Kasumi-1 (cell line): ENCODE measurements around the gene FTH1.

ENCODE experiments used
- DNase-seq, 2 experiments: peaks; one replicate each; lab custom pipeline; 2025; lab: John Stamatoyannopoulos, UW

The FTH1 gene

DNA sequence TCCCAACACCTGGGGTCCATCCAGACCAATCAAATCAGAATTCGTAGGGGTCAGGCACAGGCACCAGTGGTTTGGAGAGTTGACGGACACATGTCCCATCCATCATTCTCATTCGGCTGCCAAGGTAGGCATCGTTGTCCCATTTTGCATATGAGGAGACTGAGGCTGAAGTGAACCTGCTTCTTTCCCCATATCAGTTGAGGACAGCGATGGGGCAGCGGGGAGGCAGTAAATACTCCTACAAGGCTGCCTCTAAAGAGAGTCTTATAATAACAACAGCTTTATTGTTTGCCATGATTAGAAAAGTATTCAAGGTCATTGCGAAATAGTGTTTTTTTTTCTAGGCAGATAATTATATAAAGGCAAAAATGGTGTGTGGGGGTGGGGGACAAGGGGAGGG is 18.9 kb downstream of the FTH1 start:
- no peak for DNase-seq

DNA sequence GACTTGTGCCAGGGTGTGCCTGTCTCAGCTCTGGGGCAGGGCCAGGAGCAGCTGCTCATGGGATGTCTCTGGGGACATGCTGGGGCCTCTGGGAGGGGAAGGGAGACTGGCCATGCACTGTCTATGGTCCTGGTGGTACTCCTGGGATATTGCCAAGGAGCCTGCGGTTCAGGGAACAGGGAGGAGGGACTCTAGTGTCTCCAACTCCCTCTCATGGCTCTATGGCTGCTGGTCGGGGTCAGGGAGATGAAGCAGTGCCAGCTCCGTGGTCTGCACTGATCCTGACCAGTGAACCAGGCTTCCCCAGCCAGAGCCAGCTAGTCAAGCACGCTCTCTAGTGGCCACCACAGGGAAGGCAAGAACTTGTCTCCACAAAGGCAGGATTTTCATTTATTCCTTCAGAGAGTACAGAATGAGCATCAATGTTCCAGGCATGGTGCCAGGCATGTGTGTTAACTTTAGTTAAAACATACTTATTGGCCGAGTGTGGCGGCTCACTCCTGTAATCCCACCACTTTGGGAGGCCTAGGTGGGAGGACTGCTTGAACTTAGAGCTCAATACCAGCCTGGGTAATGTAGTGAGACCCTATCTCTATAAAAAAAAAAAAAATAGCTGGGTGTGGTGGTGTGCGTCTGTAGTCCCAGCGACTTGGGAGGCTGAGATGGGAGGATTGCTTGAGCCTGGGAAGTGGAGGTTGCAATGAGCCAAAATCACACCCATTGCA is 19.8 kb downstream of the FTH1 start:
- peak; percentile 75 to 85 for DNase-seq

GRCh38 chr11:61946894-61947293 is 20.5 kb downstream of the FTH1 start:
- DNase-seq: no peak

DNA sequence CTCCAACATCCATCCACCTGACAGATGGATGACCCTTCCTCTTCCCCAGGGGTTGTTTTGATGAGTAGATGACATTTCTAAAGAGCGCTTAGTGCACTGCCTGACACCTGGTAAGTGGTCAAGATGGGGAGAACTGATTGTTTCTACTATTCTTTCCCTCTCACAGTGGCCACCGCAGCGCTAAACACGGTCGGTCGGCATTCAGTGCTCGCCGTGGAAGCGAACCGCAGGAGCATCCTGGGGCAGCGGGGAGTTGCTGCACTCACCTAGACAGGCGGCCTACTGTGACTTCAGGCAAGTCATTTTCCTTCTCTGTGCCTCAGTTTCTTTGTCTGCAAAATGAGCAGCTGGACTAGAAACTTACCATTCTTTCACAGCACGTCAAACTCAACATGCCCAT is 22.2 kb downstream of the FTH1 start:
- no peak for DNase-seq

- DNase-seq: no peak
Measured at GRCh38 chr11:61940466-61940865, 27.0 kb downstream of the FTH1 start.

DNA sequence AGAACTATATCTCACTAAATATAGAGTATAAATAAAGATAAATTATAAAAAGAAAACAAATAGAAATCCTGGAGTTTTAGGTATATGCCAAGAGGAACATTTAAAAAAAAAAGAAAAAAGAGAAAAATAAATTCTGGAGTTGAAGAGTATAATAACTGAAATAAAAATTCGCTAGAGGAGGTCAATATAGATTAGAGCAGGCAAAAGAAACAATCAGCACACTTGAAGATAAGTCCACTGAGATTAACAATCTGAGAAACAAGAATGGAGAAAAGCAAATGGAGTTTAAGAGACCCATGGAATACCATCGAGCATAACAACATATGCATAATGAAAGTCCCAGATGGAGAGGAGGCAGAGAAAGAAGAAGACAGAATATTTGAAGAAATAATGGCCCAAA is 31.6 kb downstream of the FTH1 start:
- DNase-seq: no peak

- no peak for DNase-seq
Measured at GRCh38 chr11:61930933-61931332, 36.5 kb downstream of the FTH1 start.

DNA sequence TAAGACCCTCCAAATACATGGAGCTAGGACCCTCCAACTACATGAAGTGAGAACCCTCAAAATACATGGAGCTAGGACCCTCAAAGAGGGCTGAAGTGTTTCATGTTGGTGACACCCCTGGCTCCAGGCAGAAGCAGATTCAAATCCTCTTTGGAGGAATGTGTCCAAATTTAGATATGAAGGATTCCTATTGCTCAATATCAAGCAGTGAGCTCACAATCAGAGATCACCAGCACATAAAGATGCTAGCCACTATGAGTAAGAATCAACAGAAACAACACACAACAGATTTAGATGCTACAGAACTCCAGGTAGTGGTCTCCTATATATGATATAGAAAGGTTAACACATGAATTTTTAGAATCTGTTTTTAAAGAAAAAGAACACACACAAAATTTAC is 38.8 kb downstream of the FTH1 start:
- no peak for DNase-seq

GRCh38 chr11:61927501-61927900 is 39.9 kb downstream of the FTH1 start:
- no peak for DNase-seq

DNA sequence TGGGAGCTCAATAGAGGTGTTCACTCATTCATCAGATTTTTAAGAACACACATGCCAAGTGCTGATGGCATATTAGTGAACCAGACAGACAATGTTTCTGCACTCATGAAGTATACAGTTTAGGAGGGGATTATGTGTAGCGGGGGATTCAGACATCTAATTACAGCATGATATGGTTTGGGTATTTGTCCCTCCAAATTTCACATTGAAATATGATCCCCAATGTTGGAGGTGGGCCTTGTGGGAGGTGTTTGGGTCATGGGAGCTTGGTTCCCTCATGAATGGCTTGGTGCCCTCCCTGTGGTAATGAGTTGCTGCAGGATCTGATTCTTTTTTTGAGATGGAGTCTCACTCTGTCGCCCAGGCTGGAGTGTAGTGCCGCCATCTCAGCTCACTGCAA is 41.2 kb downstream of the FTH1 start:
- DNase-seq: no peak

GRCh38 chr11:61925736-61926135 is 41.7 kb downstream of the FTH1 start:
- DNase-seq: no peak

GRCh38 chr11:61924064-61924455 is 43.4 kb downstream of the FTH1 start:
- DNase-seq: no peak

GRCh38 chr11:61923166-61924063 is 44.0 kb downstream of the FTH1 start:
- DNase-seq: peak; percentile 13 to 39

DNA sequence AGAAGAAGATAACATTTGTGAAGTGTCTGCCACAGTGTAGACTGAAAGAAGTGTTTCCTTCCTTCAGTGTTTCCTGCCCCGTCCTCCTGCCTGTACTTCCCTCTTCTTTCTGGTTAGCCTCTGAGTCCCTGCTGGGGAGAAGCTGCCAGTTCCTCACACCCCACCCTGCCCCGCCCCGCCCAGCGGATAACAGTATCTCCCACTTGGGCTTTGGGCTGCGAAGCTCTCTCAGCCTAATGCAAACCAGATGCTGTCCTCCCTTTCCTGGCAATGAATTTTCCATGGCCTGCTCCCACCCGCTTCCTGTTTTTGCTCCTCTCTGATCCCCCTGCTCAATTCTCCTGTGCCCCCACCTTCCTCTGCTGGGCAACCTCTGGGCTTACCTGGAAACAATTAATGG is 44.9 kb downstream of the FTH1 start:
- peak; percentile 98 for DNase-seq

- no peak for DNase-seq
Measured at GRCh38 chr11:61921446-61921845, 46.0 kb downstream of the FTH1 start.

GRCh38 chr11:61919705-61920631 is 47.5 kb downstream of the FTH1 start:
- DNase-seq: no peak

DNA sequence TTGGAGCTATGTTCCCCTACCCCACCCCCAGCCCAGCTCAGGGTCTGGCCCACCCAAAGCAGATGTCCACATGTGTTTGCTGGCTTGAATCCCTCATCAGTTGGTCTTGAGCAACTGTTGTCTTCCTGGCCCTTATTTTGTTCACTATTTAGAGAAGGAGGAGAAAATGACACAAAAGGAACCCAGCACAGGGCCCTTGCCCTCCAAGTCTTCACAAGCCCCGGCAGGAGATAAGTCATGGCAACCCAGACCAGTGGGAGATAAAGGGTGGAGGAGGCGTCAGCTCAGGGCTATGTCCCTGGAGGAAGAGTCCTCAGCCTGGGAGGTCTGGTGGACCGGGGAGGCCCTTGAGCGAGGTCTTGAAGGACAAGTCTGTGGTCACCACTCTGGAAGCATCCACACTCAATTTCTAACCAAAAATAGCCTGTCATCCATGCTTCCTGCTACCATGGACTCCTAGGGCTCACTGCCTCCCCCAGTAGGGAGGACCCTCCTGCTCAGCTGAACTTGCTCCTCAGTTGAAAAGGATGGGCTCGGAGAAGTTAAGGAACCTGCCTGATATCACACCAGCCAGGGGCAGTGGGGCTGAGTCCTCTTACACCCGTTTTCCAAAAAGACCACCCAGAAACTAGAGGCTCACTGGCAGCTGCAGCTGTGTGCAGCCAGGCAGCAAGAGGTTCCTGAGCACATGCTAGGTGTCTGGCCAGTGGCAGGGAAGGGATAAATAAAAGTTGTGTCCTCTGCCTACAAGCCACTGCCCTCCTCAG is 48.3 kb downstream of the FTH1 start:
- DNase-seq: no peak

- DNase-seq: no peak
Measured at GRCh38 chr11:61918251-61918937, 49.0 kb downstream of the FTH1 start.

GRCh38 chr11:61917334-61918109 is 49.9 kb downstream of the FTH1 start, which contains the start of gene RAB3IL1:
TSS of gene RAB3IL1 (minus strand) at chr11:61917566. CDS start at chr11:61917367, 199 bp downstream.
- no peak for DNase-seq

GRCh38 chr11:61916737-61917333 is 50.6 kb downstream of the FTH1 start:
- DNase-seq: no peak
